ENCODE results near the gene YIF1B. TPM values are rescaled to one million over a fixed set of nuclear protein-coding genes. Genes with fewer than 3 reads are reported as not detected.

Gene YIF1B
- total and polyA plus RNA-seq, 2 experiments from 2014 or later = 61.5 to 140 TPM

DNA sequence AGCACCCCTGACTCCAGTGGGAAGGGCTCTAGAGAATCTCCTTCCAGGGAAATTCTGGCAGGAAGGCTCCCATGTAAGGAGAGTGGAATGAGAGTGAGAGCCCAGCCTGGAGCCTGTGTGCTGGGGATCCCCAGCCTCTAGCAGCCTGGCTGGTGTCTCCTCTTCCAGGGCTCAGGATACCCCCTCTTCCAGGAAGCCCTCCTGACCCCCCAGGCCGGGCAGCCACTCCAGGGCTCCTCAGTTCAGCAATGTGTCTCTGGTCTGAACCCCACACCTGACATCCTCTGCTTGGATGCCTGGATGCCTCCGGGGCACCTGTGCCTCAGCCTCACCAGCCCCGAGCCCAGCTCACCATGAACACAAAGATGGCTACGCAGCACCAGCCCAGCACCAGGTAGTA is 8.7 kb downstream of the YIF1B start:
- no peak overlapping the region for H3K4me3 ChIP-seq
- peaks cover 5% of the 10 kb centered on the region for H3K27me3 ChIP-seq
- H3K27ac ChIP-seq = no peak overlapping the region
- TF ChIP-seq CTCF (IDR thresholded peaks at IDR 0.05; ENCODE audit: low read depth, low read length) = no peak
- no peaks in the 10 kb centered on the region for H3K9me3 ChIP-seq (ENCODE audit: low read depth)
- H3K36me3 ChIP-seq = no peaks in the 10 kb centered on the region
- DNase-seq (ENCODE audit: low read depth in 1 of 2, low spot score in 1 of 2) = no peak
- H3K4me1 ChIP-seq (ENCODE audit: low read depth) = peaks cover 3% of the 10 kb centered on the region

DNA sequence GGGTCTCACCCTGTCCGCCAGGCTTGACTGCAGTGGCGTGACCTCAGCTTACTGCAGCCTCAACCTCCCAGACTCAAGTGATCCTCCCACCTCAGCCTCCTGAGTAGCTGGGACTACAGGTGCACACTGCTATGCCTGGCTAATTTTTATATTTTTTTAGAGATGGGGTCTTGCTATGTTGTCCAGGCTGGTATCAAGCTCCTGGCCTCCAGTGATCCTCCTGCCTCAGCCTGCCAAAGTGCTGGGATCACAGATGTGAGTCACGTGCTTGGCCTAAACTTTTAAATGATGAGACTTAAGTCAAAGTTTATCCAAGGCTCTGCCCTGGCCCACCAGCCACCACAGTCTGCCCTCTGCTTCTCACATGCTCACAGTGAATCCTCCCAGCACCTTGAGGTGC is 9.5 kb downstream of the YIF1B start:
- Histone ChIP-seq H3K27ac (no peak overlapping the region), H3K36me3 (no peaks in the 10 kb centered on the region), H3K4me1 (ENCODE audit: low read depth) (peaks cover 3% of the 10 kb centered on the region), H3K9me3 (ENCODE audit: low read depth) (no peaks in the 10 kb centered on the region), H3K4me3 (no peak overlapping the region), H3K27me3 (peaks cover 5% of the 10 kb centered on the region)
- TF ChIP-seq CTCF (IDR thresholded peaks at IDR 0.05; ENCODE audit: low read depth, low read length) = no peak
- no peak for DNase-seq (ENCODE audit: low read depth in 1 of 2, low spot score in 1 of 2)

DNA sequence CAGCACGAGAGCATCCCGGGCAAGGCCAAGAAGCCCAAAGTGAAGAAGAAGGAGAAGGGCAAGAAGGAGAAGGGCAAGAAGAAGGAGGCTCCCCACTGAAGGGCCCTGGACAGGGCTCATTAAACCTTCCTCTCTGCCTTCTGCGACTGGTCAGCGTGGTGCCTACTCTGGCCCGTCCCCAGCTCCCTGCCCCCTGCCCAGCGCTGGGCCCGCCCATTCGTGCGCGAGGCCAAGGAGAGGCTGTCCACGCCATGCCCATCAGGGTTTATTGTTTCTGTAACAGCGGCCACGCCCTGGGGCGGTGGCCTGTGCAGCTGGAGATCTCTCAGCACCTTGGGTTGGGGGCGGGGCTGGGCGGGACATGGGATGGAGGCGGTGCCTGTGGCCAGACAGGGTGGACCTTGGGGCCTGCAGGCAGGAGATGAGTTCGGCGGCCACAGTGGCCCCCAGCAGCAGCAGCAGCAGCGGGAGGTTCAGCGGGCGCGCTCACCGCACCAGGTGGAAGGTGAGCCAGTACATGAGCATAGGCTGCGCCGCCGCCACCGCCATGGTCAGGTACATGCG is 10.8 kb downstream of the YIF1B start:
- Histone ChIP-seq H3K4me1 (ENCODE audit: low read depth) (peaks cover 3% of the 10 kb centered on the region), H3K4me3 (no peak overlapping the region), H3K36me3 (no peaks in the 10 kb centered on the region), H3K9me3 (ENCODE audit: low read depth) (no peaks in the 10 kb centered on the region), H3K27me3 (peaks cover 5% of the 10 kb centered on the region), H3K27ac (no peak overlapping the region)
- TF ChIP-seq CTCF (IDR thresholded peaks at IDR 0.05; ENCODE audit: low read depth, low read length) = no peak
- peak in 1 of 2 donors; percentile 92 for DNase-seq (ENCODE audit: low read depth in 1 of 2, low spot score in 1 of 2)

DNA sequence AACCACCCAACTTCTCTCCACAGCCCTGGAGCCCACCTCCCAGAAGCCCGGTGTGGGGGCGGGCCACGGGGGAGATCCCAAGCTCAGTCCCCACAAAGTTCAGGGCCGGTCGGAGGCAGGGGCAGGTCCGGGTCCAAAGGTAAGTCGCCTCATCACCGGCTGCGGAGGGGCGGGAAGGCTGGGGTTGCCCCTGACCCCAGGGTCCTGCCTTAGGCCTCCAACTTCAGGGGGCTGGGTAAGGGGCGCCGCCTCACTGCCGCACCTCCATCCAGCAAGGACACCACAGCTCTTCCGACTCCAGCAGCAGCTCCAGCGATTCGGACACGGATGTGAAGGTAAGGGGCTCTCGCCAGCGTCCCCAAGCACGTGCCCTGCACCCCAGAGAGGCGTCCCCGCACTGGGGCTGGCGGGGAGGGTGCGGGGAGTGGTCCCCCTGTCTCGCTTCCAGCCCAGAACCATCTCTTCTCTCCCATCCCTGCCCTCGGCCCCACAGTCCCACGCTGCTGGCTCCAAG is 11.3 kb downstream of the YIF1B start:
- Histone ChIP-seq H3K4me1 (ENCODE audit: low read depth) (peaks cover 3% of the 10 kb centered on the region), H3K36me3 (no peaks in the 10 kb centered on the region), H3K27ac (no peak overlapping the region), H3K27me3 (peaks cover 5% of the 10 kb centered on the region), H3K9me3 (ENCODE audit: low read depth) (no peaks in the 10 kb centered on the region), H3K4me3 (no peak overlapping the region)
- no peak for TF ChIP-seq CTCF (IDR thresholded peaks at IDR 0.05; ENCODE audit: low read depth, low read length)
- no peak for DNase-seq (ENCODE audit: low read depth in 1 of 2, low spot score in 1 of 2)

- Histone ChIP-seq H3K36me3 (no peaks in the 10 kb centered on the region), H3K9me3 (ENCODE audit: low read depth) (no peaks in the 10 kb centered on the region), H3K27ac (no peak within 1 kb of the TSS), H3K4me1 (ENCODE audit: low read depth) (peaks cover 3% of the 10 kb centered on the region), H3K27me3 (peaks cover 5% of the 10 kb centered on the region), H3K4me3 (no peak within 1 kb of the TSS)
- TF ChIP-seq CTCF (IDR thresholded peaks at IDR 0.05; ENCODE audit: low read depth, low read length) = no peak
- DNase-seq (ENCODE audit: low read depth in 1 of 2, low spot score in 1 of 2) = no peak
These were observed 12.0 kb downstream of the YIF1B start, which contains the start of gene C19orf33 for GRCh38 chr19:38303517-38304351. Gene C19orf33, plus strand, starts transcription at chr19:38304251. Its CDS starts 11 bp downstream, at chr19:38304262.

All from cardiac muscle cell (in vitro differentiated cells and primary cell).